Measurements from ENCODE around the gene AUTS2. TPM values are rescaled to one million over a fixed set of nuclear protein-coding genes. Genes with fewer than 3 reads are reported as not detected.

The AUTS2 gene
- total RNA-seq, 4 donors from 2014 or later: 29.8 to 114 (median 59.4) TPM

DNA sequence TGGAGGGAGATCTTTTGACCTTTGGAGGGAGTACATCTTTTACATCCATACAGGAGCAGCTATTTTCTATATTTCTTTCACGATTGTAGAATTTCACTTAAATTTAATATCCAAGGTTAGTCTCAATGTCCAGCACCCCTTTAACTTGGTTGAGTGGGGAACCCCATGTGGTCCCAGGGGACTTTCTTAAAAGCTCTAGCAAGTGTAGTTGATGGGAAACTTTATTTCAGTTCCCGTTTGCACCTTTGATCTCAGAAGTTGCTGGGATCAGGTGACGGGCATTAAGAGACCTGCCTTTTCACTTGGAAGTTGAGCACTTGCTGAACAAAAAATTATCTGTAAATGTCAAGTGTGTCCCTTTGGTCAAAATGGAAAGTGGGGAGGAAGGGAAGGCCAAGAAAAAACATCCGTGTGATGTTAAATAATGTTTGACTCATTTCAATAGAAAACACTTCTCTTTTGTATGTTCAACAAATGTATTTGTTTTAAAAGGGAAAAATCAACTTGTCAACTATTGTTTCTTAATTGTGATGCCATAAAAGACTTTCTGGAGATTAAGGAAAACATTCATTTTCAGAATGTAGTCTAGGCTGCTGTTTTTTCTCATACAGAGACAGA, 1163.5 kb downstream of the AUTS2 start:
- intact Hi-C loops (cut with DNase I; ENCODE audit: low total_unique reads): no loop called here
- Histone ChIP-seq H3K4me3 (no peak overlapping the region), H3K27me3 (no peaks in the 10 kb centered on the region), H3K4me1 (no peaks in the 10 kb centered on the region), H3K36me3 (peaks cover 0 to 4% (median 0%) of the 10 kb centered on the region in 4 donors), H3K9me3 (no peaks in the 10 kb centered on the region), H3K27ac (no peak overlapping the region)
- in situ Hi-C loops (cut with MboI; ENCODE audit: low pct_ligation_motif_present in 1 of 4, low pct_unique_long_range_greater_than_20kb in 1 of 4, low sequenced_read_pairs in 3 of 4): no loop called here
- 73 to 89% methylated on average over 3 to 4 of the region's 4 CpGs for WGBS, 2 donors (ENCODE audit: low coverage in 1 of 2)
- TF ChIP-seq POLR2AphosphoS5 (IDR thresholded peaks at IDR 0.05) (no peak), POLR2A (IDR thresholded peaks at IDR 0.05) (no peak), EP300 (IDR thresholded peaks at IDR 0.05; ENCODE audit: low read depth) (no peak)
- TF ChIP-seq, protein P1, sequence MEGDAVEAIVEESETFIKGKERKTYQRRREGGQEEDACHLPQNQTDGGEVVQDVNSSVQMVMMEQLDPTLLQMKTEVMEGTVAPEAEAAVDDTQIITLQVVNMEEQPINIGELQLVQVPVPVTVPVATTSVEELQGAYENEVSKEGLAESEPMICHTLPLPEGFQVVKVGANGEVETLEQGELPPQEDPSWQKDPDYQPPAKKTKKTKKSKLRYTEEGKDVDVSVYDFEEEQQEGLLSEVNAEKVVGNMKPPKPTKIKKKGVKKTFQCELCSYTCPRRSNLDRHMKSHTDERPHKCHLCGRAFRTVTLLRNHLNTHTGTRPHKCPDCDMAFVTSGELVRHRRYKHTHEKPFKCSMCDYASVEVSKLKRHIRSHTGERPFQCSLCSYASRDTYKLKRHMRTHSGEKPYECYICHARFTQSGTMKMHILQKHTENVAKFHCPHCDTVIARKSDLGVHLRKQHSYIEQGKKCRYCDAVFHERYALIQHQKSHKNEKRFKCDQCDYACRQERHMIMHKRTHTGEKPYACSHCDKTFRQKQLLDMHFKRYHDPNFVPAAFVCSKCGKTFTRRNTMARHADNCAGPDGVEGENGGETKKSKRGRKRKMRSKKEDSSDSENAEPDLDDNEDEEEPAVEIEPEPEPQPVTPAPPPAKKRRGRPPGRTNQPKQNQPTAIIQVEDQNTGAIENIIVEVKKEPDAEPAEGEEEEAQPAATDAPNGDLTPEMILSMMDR (IDR thresholded peaks at IDR 0.05): no peak
- DNase-seq: no peak

DNA sequence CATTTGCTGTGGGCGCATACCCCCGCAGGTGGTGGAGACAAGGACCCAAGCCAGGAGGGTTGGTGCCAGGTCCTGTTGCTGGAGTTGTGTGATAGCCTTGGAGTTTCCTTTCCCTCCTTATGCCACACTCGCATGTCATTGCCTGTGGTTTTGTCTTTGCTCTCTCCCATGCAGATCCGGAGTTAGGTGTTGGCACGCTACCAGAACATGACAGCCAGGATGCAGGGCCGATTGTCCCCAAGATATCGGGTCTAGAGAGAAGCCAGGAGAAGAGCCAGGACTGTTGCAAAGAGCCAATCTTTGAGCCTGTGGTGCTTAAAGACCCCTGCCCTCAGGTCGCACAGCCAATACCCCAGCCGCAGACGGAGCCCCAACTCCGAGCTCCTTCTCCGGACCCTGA, 1164.4 kb downstream of the AUTS2 start:
- intact Hi-C loops (cut with DNase I; ENCODE audit: low total_unique reads): no loop called here
- no peaks in the 10 kb centered on the region for H3K9me3 ChIP-seq
- WGBS, 2 donors (ENCODE audit: low coverage in 1 of 2): 91 to 100% methylated on average over 1 to 12 of the region's 12 CpGs
- H3K36me3 ChIP-seq: peaks cover 0 to 4% (median 0%) of the 10 kb centered on the region in 4 donors
- no peaks in the 10 kb centered on the region for H3K27me3 ChIP-seq
- H3K4me1 ChIP-seq: no peaks in the 10 kb centered on the region
- no peak for TF ChIP-seq POLR2A (IDR thresholded peaks at IDR 0.05)
- TF ChIP-seq EP300 (IDR thresholded peaks at IDR 0.05; ENCODE audit: low read depth): no peak
- no peak for TF ChIP-seq POLR2AphosphoS5 (IDR thresholded peaks at IDR 0.05)
- TF ChIP-seq, protein P1 (IDR thresholded peaks at IDR 0.05): no peak
- H3K27ac ChIP-seq: no peak overlapping the region
- H3K4me3 ChIP-seq: no peak overlapping the region
- DNase-seq: no peak
- in situ Hi-C loops (cut with MboI; ENCODE audit: low pct_ligation_motif_present in 1 of 4, low pct_unique_long_range_greater_than_20kb in 1 of 4, low sequenced_read_pairs in 3 of 4): no loop called here

DNA sequence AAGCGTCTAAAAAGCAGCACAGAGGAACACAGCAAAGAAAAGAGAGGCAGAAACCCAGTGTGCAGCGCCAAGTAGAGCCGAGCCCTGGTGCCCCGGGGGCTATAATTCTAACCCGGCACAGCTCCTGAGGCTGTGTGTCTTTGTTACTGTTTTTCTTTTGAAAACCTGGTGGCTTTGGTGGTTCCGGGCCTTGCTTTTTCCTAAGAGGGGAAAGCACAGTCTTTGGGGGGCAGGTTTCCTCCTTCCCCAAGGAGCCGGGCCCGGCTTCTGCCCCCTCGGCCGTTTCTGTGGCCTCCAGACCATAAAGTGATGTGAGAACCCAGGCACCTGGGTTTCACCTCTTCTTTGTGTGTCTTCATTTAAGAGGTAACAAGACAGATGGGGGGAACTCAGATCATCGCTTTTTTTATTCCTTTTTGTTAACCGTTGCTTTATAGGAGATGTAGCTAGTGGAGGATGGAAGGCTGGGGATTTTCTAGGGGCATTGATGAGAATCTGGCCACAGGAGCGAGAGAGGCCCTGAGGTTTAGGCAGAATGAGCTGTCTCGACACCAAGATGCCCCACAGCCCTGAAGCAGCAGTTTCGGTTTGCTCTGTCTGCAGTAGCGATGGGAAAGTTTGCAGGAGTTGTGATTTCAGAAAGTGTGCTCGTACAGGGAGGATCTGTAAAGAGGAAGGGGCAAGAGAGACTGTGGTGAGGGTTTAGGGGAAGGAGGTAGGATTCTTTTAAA, 1165.9 kb downstream of the AUTS2 start:
- no peak overlapping the region for H3K27ac ChIP-seq
- DNase-seq: no peak
- no peak overlapping the region for H3K4me3 ChIP-seq
- H3K36me3 ChIP-seq: peaks cover 0 to 4% (median 0%) of the 10 kb centered on the region in 4 donors
- in situ Hi-C loops (cut with MboI; ENCODE audit: low pct_ligation_motif_present in 1 of 4, low pct_unique_long_range_greater_than_20kb in 1 of 4, low sequenced_read_pairs in 3 of 4) (no loop called here), intact Hi-C loops (cut with DNase I; ENCODE audit: low total_unique reads) (no loop called here)
- no peaks in the 10 kb centered on the region for H3K9me3 ChIP-seq
- H3K4me1 ChIP-seq: no peaks in the 10 kb centered on the region
- 75 to 80% methylated on average over 11 to 17 of the region's 17 CpGs for WGBS, 2 donors (ENCODE audit: low coverage in 1 of 2)
- no peaks in the 10 kb centered on the region for H3K27me3 ChIP-seq
- TF ChIP-seq POLR2AphosphoS5 (IDR thresholded peaks at IDR 0.05) (no peak), POLR2A (IDR thresholded peaks at IDR 0.05) (no peak), EP300 (IDR thresholded peaks at IDR 0.05; ENCODE audit: low read depth) (no peak)
- TF ChIP-seq, protein P1 (IDR thresholded peaks at IDR 0.05): no peak

DNA sequence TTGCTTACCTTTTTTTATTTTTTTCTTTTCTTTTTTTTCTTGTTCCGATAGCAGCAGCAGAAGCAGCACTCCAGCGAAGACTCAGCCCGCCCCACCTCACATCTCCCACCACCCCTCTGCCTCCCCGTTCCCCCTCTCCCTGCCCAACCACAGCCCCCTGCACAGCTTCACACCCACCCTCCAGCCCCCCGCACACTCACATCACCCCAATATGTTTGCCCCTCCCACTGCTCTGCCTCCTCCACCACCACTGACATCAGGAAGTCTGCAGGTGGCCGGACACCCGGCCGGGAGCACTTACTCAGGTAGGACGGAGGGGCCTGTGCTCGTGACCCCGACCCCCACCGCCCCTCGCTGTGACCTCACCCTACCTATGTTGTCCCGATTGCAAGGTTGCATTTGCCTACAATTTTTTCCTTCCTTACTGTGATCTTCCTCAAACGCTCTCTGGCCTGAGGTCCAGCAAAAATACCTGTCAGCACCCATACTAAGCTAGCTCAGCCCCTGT, 1166.5 kb downstream of the AUTS2 start:
- Histone ChIP-seq H3K27ac (no peak overlapping the region), H3K4me1 (no peaks in the 10 kb centered on the region), H3K27me3 (no peaks in the 10 kb centered on the region), H3K36me3 (peaks cover 0 to 6% (median 0%) of the 10 kb centered on the region in 4 donors), H3K4me3 (no peak overlapping the region), H3K9me3 (no peaks in the 10 kb centered on the region)
- 81% methylated on average over 7 to 15 of the region's 15 CpGs for WGBS, 2 donors (ENCODE audit: low coverage in 1 of 2)
- no peak for TF ChIP-seq EP300 (IDR thresholded peaks at IDR 0.05; ENCODE audit: low read depth)
- TF ChIP-seq, protein P1 (IDR thresholded peaks at IDR 0.05): no peak
- no peak for TF ChIP-seq POLR2AphosphoS5 (IDR thresholded peaks at IDR 0.05)
- no peak for TF ChIP-seq POLR2A (IDR thresholded peaks at IDR 0.05)
- no peak for DNase-seq
- intact Hi-C loops (cut with DNase I; ENCODE audit: low total_unique reads): no loop called here
- in situ Hi-C loops (cut with MboI; ENCODE audit: low pct_ligation_motif_present in 1 of 4, low pct_unique_long_range_greater_than_20kb in 1 of 4, low sequenced_read_pairs in 3 of 4): no loop called here
